Neuron (in vitro differentiated cells): ENCODE data around the gene CFAP61.

Source experiments
- H2AFZ ChIP-seq: one replicate; pipeline ENCODE4 v1.6.1; 2013; ENCODE audit warnings: low read depth, mild to moderate bottlenecking, inconsistent platforms, low read length, moderate library complexity
- H3K27me3 ChIP-seq: one replicate; pipeline ENCODE4 v1.6.1; 2013; ENCODE audit warnings: low read length; ENCODE audit not compliant: insufficient read depth
- H3K36me3 ChIP-seq: one replicate; pipeline ENCODE4 v1.6.1; 2013; ENCODE audit warnings: low read length; ENCODE audit not compliant: insufficient read depth
- H3K4me1 ChIP-seq: one replicate; pipeline ENCODE4 v1.6.1; 2013; ENCODE audit warnings: low read length; ENCODE audit not compliant: insufficient read depth
- H3K4me3 ChIP-seq: 2 replicates; pipeline ENCODE4 v1.5.1; 2013; ENCODE audit warnings: mild to moderate bottlenecking, low read length, moderate library complexity
- H3K9me3 ChIP-seq: one replicate; pipeline ENCODE4 v1.6.1; 2013; ENCODE audit warnings: low read length

Gene CFAP61

GRCh38 chr20:20303742-20304141 is 251.4 kb downstream of the CFAP61 start:
- Histone ChIP-seq H3K9me3 (no peaks in the 10 kb centered on the region), H3K36me3 (no peaks in the 10 kb centered on the region), H2AFZ (no peak overlapping the region), H3K27me3 (peaks cover 10% of the 10 kb centered on the region), H3K4me3 (no peak overlapping the region), H3K4me1 (no peaks in the 10 kb centered on the region)

GRCh38 chr20:20304942-20305341 is 252.6 kb downstream of the CFAP61 start:
- H3K27me3 ChIP-seq = peaks cover 10% of the 10 kb centered on the region
- no peak overlapping the region for H2AFZ ChIP-seq
- no peaks in the 10 kb centered on the region for H3K9me3 ChIP-seq
- no peaks in the 10 kb centered on the region for H3K4me1 ChIP-seq
- no peaks in the 10 kb centered on the region for H3K36me3 ChIP-seq
- no peak overlapping the region for H3K4me3 ChIP-seq

- Histone ChIP-seq H2AFZ (no peak overlapping the region), H3K27me3 (peaks cover 2% of the 10 kb centered on the region), H3K36me3 (no peaks in the 10 kb centered on the region), H3K4me1 (no peaks in the 10 kb centered on the region), H3K4me3 (no peak overlapping the region), H3K9me3 (peaks cover 3% of the 10 kb centered on the region)
Measured at GRCh38 chr20:20312562-20312961, 260.2 kb downstream of the CFAP61 start.

GRCh38 chr20:20317195-20317594 is 264.9 kb downstream of the CFAP61 start:
- H3K4me1 ChIP-seq = no peaks in the 10 kb centered on the region
- H3K36me3 ChIP-seq = no peaks in the 10 kb centered on the region
- no peaks in the 10 kb centered on the region for H3K27me3 ChIP-seq
- H3K4me3 ChIP-seq = no peak overlapping the region
- H3K9me3 ChIP-seq = no peaks in the 10 kb centered on the region
- no peak overlapping the region for H2AFZ ChIP-seq

- H3K4me1 ChIP-seq = no peaks in the 10 kb centered on the region
- H2AFZ ChIP-seq = no peak overlapping the region
- H3K27me3 ChIP-seq = no peaks in the 10 kb centered on the region
- H3K4me3 ChIP-seq = no peak overlapping the region
- H3K36me3 ChIP-seq = no peaks in the 10 kb centered on the region
- H3K9me3 ChIP-seq = no peaks in the 10 kb centered on the region
Measured at GRCh38 chr20:20317621-20318364, 265.5 kb downstream of the CFAP61 start.

- Histone ChIP-seq H3K36me3 (no peaks in the 10 kb centered on the region), H3K9me3 (no peaks in the 10 kb centered on the region), H3K4me1 (no peaks in the 10 kb centered on the region), H3K4me3 (no peak overlapping the region), H3K27me3 (no peaks in the 10 kb centered on the region), H2AFZ (no peak overlapping the region)
Measured at GRCh38 chr20:20318365-20319161, 266.2 kb downstream of the CFAP61 start.

GRCh38 chr20:20321134-20321533 is 268.8 kb downstream of the CFAP61 start:
- H3K4me1 ChIP-seq = no peaks in the 10 kb centered on the region
- H3K36me3 ChIP-seq = no peaks in the 10 kb centered on the region
- no peaks in the 10 kb centered on the region for H3K9me3 ChIP-seq
- no peaks in the 10 kb centered on the region for H3K27me3 ChIP-seq
- H2AFZ ChIP-seq = no peak overlapping the region
- H3K4me3 ChIP-seq = no peak overlapping the region

GRCh38 chr20:20321917-20322316 is 269.6 kb downstream of the CFAP61 start:
- no peaks in the 10 kb centered on the region for H3K27me3 ChIP-seq
- no peaks in the 10 kb centered on the region for H3K36me3 ChIP-seq
- no peak overlapping the region for H2AFZ ChIP-seq
- no peaks in the 10 kb centered on the region for H3K9me3 ChIP-seq
- no peaks in the 10 kb centered on the region for H3K4me1 ChIP-seq
- no peak overlapping the region for H3K4me3 ChIP-seq

GRCh38 chr20:20322912-20323311 is 270.6 kb downstream of the CFAP61 start:
- no peaks in the 10 kb centered on the region for H3K36me3 ChIP-seq

GRCh38 chr20:20327746-20328145 is 275.4 kb downstream of the CFAP61 start:
- Histone ChIP-seq H3K27me3 (no peaks in the 10 kb centered on the region), H2AFZ (no peak overlapping the region), H3K9me3 (no peaks in the 10 kb centered on the region), H3K36me3 (no peaks in the 10 kb centered on the region), H3K4me3 (no peak overlapping the region), H3K4me1 (peaks cover 9% of the 10 kb centered on the region)

More at GRCh38 chr20:20322912-20323311, 270.6 kb downstream of the CFAP61 start:
- Histone ChIP-seq H3K9me3 (no peaks in the 10 kb centered on the region), H3K4me1 (no peaks in the 10 kb centered on the region), H3K4me3 (no peak overlapping the region), H3K27me3 (no peaks in the 10 kb centered on the region), H2AFZ (no peak overlapping the region)

- Histone ChIP-seq H3K36me3 (no peaks in the 10 kb centered on the region), H3K9me3 (no peaks in the 10 kb centered on the region), H3K27me3 (no peaks in the 10 kb centered on the region), H2AFZ (no peak overlapping the region), H3K4me1 (peaks cover 9% of the 10 kb centered on the region), H3K4me3 (no peak overlapping the region)
Measured at GRCh38 chr20:20329564-20329963, 277.2 kb downstream of the CFAP61 start.

GRCh38 chr20:20331156-20331555 is 278.8 kb downstream of the CFAP61 start:
- no peaks in the 10 kb centered on the region for H3K9me3 ChIP-seq

GRCh38 chr20:20331817-20332216 is 279.5 kb downstream of the CFAP61 start:
- H3K27me3 ChIP-seq = no peaks in the 10 kb centered on the region
- peaks cover 9% of the 10 kb centered on the region for H3K4me1 ChIP-seq
- peak overlapping the region; percentile 65 for H2AFZ ChIP-seq
- H3K4me3 ChIP-seq = no peak overlapping the region
- no peaks in the 10 kb centered on the region for H3K9me3 ChIP-seq
- no peaks in the 10 kb centered on the region for H3K36me3 ChIP-seq

More at GRCh38 chr20:20331156-20331555, 278.8 kb downstream of the CFAP61 start:
- Histone ChIP-seq H3K4me1 (peaks cover 9% of the 10 kb centered on the region), H2AFZ (no peak overlapping the region), H3K4me3 (no peak overlapping the region), H3K27me3 (no peaks in the 10 kb centered on the region), H3K36me3 (no peaks in the 10 kb centered on the region)
